ENCODE results near the gene OR2T34. TPM values are rescaled to one million over a fixed set of nuclear protein-coding genes. Genes with fewer than 3 reads are reported as not detected.

Gene OR2T34
- total RNA-seq, 6 experiments from 2014 or later: not detected

DNA sequence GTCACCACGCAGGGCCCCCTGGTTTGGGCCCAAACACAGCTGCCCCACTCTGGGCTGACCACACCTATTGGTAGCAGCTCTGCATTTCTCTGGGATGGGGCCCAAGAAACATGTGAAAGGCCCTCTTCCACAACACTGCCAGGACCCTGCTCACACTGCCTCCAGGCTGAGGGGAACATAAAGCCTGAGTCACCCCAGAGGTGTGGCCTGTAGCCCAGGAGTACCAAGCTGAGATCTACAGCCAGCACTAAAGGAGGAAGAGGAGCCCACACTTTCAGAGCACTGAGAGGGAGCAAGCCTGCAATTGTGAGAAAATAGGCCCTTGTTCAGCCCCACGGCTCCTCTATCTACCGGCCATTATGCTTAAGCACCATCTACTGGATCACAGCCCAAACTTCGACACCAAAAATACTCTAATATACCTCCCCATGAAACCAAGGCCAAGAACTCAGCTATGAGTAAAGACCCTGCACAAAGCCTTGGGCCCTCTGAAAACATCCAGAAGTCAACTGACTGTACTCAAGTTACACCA is 37.4 kb upstream of the OR2T34 start:
- no peak for DNase-seq
- TF ChIP-seq, protein P1, sequence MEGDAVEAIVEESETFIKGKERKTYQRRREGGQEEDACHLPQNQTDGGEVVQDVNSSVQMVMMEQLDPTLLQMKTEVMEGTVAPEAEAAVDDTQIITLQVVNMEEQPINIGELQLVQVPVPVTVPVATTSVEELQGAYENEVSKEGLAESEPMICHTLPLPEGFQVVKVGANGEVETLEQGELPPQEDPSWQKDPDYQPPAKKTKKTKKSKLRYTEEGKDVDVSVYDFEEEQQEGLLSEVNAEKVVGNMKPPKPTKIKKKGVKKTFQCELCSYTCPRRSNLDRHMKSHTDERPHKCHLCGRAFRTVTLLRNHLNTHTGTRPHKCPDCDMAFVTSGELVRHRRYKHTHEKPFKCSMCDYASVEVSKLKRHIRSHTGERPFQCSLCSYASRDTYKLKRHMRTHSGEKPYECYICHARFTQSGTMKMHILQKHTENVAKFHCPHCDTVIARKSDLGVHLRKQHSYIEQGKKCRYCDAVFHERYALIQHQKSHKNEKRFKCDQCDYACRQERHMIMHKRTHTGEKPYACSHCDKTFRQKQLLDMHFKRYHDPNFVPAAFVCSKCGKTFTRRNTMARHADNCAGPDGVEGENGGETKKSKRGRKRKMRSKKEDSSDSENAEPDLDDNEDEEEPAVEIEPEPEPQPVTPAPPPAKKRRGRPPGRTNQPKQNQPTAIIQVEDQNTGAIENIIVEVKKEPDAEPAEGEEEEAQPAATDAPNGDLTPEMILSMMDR (IDR thresholded peaks at IDR 0.05): no peak
- no peaks in the 10 kb centered on the region for H3K27me3 Mint-ChIP-seq (ENCODE audit: insufficient read depth)
- H3K36me3 Mint-ChIP-seq (ENCODE audit: low read depth): no peaks in the 10 kb centered on the region; the same call in 1 of the 2 replicates
- H3K9me3 Mint-ChIP-seq: no peaks in the 10 kb centered on the region
- H3K4me3 Mint-ChIP-seq: no peak overlapping the region
- H3K4me1 Mint-ChIP-seq (ENCODE audit: low read depth): no peaks in the 10 kb centered on the region
- no peak overlapping the region for H3K27ac Mint-ChIP-seq

DNA sequence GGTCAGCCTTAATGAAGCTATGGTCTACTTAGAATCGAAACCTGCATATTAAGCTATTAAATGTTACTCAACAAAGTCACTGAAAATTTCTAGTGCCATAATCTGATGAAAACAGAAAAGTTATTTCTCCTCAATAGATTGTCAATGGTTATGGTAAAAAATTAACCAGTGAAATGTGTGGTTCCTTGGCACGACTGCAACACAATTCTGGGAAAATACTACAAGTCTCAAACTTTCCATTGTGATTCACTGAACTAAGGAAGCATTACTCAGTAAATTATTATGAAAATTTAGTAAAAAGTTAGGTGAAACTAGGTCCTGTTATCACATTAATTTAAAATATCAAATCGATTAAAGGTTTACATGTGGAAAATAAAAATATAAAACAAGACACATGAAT is 35.7 kb upstream of the OR2T34 start:
- TF ChIP-seq, protein P1 (IDR thresholded peaks at IDR 0.05): no peak
- no peaks in the 10 kb centered on the region for H3K4me1 Mint-ChIP-seq (ENCODE audit: low read depth)

DNA sequence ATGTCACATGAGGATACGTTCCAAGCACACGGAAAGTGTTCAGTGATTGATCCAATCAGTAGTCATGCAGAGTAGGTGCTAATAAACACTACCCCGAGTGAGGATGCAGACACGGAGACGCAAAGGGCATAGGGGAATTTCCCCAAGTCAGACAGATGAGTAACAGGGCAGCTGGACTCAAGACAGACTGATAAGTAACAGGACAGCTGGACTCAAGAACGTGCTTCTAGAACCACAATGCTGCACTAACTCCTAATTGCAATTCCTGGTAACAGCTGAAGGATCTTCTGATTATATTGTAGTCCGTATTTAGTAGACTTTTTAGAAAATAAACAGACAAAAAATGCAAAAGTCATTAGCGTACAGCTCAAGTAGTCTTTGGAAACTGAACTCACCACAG is 24.8 kb upstream of the OR2T34 start:
- Mint-ChIP-seq H3K4me3 (no peak overlapping the region), H3K27ac (no peak overlapping the region), H3K9me3 (peaks cover 9% of the 10 kb centered on the region), H3K4me1 (ENCODE audit: low read depth) (no peaks in the 10 kb centered on the region), H3K27me3 (ENCODE audit: insufficient read depth) (no peaks in the 10 kb centered on the region), H3K36me3 (ENCODE audit: low read depth) (no peaks in the 10 kb centered on the region)
- no peak for DNase-seq
- TF ChIP-seq, protein P1 (IDR thresholded peaks at IDR 0.05): no peak

More for the DNA sequence above, 35.7 kb upstream of the OR2T34 start:
- Mint-ChIP-seq H3K9me3 (peaks cover 4% of the 10 kb centered on the region; the same call in 1 of the 2 replicates), H3K36me3 (ENCODE audit: low read depth) (no peaks in the 10 kb centered on the region; the same call in 1 of the 2 replicates), H3K27ac (no peak overlapping the region), H3K27me3 (ENCODE audit: insufficient read depth) (no peaks in the 10 kb centered on the region), H3K4me3 (no peak overlapping the region)
- DNase-seq: no peak

DNA sequence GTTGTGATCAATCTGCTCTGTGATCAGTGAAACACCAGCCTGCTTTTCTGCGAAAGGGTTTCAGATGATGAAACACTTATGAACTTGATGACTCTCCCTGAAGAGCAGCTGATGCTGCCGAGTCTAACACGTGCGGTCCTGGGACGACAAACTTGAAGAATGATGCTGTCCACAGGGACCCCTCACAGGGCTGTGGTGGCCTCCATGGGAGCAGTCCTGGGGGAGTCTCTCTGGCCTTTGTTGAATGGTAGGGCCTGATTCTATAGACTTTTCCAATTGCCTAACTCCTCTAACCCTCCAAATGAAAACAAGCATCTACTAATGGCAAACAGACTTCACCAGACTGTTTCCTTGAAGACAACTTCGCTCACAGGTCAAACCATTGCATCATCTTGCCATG is 23.0 kb upstream of the OR2T34 start, which contains the start of gene OR2T10:
OR2T10 (minus strand) TSS at position 112 of the 400 bp plus-strand sequence. CDS start 3,932 bp downstream, outside the sequence.
- no peak for DNase-seq
- Mint-ChIP-seq H3K27ac (no peak within 1 kb of the TSS), H3K4me1 (ENCODE audit: low read depth) (no peaks in the 10 kb centered on the region), H3K27me3 (ENCODE audit: insufficient read depth) (no peaks in the 10 kb centered on the region), H3K9me3 (peaks cover 12% of the 10 kb centered on the region), H3K36me3 (ENCODE audit: low read depth) (no peaks in the 10 kb centered on the region), H3K4me3 (no peak within 1 kb of the TSS)
- TF ChIP-seq, protein P1 (IDR thresholded peaks at IDR 0.05): no peak

DNA sequence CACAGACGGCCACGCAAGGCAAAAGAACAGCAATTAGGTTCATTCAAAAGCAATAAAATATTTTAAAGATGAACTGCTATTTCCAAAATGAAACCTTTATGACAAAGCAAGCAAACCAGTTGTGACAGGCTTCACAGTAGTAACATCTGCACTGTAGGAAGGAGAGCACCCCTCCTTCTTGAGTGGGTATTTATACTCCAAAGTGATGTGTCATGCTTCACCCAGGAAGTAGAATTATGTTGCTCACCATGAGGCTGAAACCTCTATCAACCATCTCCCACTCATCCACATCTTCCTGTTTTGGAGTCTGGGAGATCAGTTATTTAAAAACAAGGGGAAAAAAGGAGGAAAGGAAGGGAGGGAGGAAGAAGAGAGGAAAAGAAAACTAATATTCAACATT is 22.1 kb upstream of the OR2T34 start:
- Mint-ChIP-seq H3K9me3 (peaks cover 7% of the 10 kb centered on the region; the same call in 1 of the 2 replicates), H3K27ac (no peak overlapping the region), H3K36me3 (ENCODE audit: low read depth) (no peaks in the 10 kb centered on the region), H3K27me3 (ENCODE audit: insufficient read depth) (no peaks in the 10 kb centered on the region), H3K4me3 (no peak overlapping the region), H3K4me1 (ENCODE audit: low read depth) (no peaks in the 10 kb centered on the region)
- TF ChIP-seq, protein P1 (IDR thresholded peaks at IDR 0.05): no peak
- no peak for DNase-seq
